GM18511 (cell line): ENCODE measurements around the gene THAP11.
"Not testable (repeated sequence)": the region's sequence is repeated elsewhere in the genome, so short reads cannot be mapped to it uniquely, and the experiment has no call there.

ENCODE experiments used
- ATAC-seq: cut with Tn5 transposase; IDR thresholded peaks from one replicate; pipeline ENCODE4 v1.9.1; 2021; ENCODE audit warnings: mild to moderate bottlenecking, moderate library complexity; ENCODE audit not compliant: unreplicated experiment

Gene THAP11

DNA sequence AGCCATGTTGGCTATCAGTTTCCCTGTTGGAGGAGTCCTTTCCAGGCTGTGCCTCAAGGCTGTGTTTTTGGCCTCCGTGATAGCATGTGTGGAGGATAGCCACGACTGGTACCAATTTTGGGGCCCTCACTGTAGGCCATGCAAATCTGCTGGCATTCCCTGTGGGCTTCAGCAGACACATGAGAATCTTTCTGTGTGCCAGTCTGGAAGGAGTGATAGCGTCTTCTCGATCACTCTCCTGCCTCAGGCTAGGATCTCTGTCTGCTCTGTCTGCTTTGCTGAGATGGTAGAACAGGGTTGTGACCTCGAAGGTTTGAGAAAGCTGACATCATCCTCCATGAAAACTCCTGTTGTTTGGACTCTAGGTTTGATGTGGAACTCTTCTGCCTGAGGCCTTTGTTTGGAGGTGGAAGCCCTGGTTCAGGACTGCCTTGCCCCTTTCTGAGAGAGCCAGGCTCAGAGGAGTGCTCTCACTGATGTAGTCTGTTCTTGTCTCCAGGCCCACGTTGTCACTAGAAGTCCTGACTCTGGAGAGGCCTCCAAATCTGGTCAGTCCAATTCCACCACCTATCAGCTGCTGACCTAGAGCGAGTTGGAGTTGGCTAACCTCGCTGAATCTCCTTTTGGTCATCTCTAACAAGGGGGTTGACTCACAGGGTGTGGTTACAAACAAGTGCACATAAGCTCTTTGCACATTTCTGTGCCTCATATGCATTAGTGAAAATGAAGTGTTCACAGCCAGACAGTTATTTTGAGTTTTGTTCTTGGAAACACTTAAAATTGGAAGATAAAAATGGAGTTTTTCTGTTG, 18.7 kb downstream of the THAP11 start:
- ATAC-seq, result no peak

DNA sequence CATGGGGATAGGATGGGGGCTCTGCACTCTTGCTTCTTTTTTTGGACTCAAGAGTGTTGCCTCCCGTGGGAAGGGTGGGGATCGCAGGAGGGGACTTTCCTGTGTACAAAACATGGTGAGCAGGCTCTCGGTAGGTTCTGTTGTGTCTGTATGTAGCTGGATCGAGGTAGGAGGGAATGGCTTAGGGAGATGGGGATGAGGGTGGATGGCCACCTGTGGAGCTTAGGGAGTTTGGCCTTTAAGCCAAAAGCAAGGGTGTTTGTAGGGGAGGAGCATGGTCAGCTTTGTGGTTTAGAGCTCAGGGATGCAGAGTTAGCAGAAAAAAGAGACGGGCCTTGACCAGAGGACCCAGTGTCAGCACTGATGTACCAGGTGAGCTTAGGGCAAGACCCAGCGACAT, 19.8 kb downstream of the THAP11 start:
- no peak for ATAC-seq

DNA sequence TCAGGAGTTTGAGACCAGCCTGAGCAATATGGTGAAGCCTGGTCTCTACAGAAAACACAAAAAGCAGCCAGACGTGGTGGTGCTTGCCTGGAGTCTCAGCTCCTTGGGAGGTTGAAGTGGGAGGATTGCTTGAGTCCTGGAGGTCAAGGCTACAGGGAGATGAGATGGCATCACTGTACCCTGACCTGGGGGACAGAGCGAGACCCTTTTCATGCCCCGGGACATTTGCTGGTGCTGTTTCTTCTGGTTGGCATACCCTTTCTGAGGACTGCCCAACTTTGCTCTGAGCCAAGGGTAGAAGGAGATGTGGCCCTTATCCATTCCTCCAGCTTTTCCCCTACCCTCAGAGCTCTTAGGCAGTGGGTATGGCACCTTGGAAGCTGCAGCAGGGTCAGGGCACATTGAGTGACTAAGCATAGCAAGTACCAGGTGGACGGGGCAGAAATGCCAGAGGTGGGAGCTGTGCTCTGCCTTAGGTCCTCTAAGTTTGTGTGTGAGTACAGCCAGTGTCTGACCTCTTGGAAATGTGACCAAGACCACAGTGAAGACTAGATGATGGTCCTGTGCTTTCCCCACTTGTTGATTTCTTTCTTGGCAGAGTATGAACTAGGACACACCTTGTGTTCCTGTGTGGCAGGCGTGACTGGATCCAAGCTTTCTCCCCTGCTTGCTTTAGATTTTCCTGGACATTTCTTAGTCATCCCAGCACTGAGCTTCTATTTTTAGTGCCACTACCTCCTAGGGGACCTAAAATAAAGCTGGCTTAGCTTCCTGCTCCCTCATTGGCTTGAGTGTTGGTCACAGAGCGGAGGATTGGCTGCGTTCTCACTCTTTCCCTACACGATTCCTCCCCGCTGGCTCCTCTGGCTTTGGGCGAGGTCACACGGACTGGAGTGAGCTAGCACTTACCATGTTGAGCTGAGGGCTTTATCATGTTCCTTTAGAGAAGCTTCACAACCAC, 20.8 kb downstream of the THAP11 start:
- ATAC-seq, result no peak

DNA sequence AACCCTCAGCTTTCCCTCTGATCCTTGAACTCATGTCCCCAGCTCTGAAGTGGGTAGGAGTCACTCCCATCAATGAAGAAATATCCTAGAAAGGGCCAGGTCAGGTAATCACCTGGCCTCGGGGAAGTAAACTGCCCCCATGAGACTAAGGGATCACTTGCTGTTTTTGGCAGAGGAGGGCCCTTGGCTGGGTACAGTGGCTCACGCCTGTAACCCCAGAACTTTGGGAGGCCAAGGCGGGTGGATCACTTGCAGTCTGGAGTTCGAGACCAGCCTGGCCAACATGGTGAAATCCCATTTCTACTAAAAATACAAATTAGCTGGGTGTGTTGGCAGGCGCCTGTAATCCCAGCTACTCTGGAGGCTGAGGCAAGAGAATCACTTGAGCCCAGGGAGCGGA, 21.9 kb downstream of the THAP11 start:
- not testable (repeated sequence) for ATAC-seq

DNA sequence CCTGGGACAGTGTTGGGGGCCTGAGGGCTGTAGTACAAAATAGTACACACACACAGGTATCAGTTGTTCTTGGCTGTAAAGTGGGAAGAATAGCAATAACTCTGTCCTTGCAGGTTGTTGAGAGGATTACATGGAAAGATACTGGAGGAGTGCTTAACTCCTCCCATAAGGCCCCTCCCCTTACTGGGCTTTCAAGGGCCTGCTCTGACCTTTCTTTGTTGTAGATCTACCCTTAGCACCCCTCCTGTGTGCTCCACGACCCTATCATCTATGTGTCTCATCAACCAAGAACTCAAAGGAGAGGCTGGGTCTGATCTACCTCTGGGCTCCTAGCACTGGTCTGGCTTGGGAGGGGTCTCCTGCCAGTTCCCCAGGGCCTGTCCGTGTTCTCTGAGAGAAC, 22.5 kb downstream of the THAP11 start:
- ATAC-seq, result no peak

DNA sequence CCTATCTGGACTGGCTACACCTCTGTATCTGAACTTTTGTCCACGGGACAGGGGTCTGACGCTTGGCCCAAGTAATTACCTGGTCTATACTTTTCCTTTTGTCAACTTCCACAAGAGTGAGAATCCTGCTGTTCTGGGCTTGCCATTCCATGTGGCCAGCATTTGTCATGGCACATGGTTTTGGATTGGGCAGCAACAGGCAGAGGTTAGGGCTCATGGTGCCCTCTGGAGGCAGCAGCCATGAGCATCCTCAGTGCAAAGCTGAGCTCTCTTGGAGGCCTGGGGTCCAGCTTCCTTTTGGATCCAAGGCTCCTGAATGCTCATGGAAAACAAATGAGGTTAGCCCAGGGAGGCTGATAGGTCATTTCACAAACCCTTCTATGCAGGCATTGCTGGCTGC, 23.2 kb downstream of the THAP11 start:
- no peak for ATAC-seq

DNA sequence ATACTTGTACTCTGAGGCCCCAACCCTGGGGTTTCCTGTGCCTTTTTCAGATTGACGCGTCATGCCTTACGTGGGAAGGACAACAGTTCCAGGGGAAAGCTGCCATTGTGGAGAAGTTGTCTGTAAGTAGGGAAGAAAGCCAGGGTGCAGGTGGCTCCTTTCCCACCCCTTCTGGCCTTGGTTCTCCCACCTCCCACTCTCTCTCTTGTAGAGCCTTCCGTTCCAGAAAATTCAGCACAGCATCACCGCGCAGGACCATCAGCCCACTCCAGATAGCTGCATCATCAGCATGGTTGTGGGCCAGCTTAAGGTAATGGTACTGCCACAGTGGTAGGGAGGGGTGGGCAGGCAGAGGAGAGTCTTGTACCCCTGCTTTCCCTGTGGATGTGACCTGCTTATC, 26.2 kb downstream of the THAP11 start:
- ATAC-seq, result no peak

DNA sequence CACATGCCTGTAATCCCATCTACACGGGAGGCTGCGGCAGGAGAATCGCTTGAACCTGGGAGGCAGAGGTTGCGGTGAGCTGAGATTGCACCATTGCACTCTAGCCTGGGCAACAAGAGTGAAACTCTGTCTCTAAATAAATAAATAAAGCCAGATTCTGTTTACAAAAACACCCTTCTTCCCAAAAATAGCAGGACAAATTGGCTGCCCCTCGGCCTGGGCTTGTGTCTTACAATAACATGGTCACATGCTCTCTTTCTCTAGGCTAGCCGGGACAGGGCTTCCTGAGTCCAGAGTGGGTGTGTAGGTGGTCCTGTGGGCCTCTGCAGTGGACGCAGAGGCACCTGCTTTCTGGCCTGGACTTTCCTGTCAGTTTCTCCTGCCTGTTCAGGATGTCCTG, 27.5 kb downstream of the THAP11 start:
- ATAC-seq, result no peak

DNA sequence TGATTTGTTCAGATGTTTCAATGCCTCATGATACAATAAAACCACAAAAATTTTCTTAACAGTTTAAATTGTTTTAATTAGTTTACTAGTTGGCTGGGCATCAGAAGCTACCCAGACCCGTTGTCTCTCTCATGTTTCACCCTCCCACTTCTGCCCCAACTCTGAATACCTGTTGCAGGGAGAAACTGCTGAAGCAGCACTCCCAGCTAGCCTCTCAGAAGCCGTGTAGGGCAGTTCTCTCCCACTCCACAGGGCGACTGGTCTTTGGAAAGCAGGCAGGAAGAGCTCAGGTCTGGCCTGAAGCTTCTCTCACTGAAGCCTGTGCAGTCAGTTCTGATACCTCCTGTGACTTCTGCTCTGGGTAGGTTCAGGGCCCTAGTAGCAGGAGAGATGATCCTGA, 29.1 kb downstream of the THAP11 start:
- no peak for ATAC-seq

DNA sequence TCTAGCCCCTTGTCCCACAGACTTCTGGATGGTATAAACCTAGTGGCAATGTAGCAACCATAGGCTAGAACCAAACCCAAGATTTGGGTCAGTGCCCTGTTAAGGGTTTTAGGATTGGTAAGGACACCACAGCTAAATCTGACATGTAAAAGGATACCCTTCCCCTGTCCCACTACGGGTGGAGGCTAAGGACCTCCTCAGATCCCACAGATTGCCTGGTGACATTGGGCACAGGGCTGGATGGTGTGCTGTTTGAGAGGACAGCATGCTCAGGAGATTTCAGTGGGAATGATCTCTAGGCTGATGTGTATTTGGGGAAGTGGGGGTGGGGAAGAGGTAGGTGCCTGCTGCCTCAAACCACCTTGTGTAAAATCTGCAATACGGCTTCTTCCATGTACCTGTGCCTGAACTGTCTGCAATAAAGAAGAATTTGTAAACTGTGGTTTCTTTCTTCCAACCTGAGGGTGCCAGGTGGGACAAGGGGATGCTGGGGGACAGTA, 30.1 kb downstream of the THAP11 start:
- ATAC-seq, result no peak

DNA sequence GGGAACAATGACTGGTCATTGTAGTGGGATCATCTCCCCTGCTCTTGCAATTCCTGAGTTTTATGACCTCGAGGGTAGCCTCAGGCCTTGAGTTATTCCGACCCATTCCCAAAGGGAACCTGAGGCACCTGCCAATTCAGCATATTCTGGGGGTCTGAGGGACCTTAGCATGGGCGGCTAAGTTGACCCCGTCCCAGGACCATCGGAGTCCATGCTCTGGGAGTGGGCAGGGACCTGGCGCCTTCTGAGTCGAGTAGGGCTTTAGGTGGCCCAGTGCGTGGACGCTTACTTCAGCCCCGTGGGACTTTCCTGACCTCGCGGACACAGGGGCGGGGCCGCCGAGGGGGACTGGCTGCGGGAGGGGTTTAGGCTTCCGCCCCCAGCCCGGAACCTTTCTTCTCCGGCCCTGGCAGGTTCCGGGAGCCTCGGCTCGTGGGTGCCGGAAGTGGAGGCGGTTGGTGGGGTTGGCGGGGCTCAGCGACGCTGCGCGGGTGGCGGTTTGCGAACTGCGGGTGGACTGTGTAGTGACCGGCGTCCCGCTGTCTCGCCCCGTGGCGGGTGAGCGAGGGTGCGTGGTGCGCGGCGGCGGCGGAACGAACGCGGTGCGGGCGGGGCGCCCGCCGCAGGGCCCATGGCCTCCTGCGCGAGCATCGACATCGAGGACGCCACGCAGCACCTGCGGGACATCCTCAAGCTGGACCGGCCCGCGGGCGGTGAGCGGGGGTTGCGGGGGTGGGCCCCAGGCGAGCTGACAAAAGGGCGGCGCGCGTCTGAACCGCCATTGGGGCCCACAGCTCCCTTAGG, 30.7 kb downstream of the THAP11 start, which contains the start of gene EDC4:
TSS of gene EDC4 (plus strand) at position 422 of the 804 bp plus-strand sequence. CDS start at position 632, 210 bp downstream.
- peak; percentile 91 for ATAC-seq

DNA sequence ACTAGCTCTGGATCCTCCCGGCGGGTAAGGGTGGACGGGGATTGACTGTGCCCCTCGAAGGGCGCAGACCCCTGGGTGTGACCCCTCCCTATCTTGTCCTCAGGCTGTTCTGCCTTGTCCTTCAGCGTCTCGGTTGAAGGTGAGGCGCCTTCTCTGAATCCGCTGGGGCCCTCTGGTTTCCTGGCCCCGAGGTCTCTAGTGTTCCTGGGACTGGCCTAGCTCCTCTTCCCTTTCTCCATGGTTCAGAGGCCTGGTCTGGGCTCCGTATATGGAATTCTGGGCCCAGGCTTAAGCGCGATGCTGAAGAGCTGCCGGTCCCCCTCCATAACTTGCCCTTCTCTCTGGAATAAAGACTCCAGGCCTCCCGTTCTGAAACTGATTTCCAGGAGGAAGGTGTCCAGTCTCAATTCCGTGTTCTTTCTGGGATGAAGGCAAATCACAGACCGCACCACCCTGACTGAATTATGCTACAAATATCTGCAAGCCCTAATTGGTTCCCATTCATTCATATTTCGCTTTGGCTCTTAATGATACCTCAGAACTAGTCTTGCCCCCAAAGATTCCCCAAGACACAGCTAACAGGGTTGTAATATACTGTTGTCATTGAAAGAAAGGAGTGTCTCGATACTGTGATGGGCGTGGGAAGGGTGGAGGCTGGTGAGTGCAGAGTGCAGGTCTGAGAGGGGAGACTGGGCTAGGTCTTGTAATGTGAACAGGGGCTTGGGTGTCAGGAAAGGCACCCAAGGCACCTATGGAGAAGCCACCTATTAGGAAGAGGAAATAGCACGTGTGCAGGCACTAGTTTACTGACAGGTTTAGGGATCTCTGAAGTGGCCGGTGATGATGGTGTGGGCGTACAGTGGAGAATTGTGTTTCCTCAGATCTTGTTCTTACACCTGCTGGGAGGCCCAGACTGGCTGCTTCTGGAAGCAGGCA, 31.6 kb downstream of the THAP11 start:
- no peak for ATAC-seq

DNA sequence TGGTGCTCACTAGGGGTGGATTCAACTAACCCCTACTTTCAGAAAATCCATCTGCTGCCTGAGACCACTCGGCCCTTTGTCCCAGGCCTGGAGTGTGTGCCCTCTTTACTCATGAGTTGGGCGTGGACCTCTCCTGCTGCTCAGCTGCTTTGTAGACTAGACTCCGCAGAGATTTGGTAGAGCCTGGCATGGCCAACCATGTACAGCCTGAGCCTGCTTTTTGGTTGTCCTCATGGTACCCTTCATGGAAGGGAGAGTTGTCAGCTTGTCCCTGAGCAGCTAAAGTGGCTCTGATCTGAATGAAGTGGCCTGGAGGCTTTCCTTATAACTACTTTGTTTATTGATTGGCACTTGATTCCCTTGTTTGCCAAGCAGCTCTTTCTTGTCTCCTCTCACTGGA, 32.3 kb downstream of the THAP11 start:
- no peak for ATAC-seq

DNA sequence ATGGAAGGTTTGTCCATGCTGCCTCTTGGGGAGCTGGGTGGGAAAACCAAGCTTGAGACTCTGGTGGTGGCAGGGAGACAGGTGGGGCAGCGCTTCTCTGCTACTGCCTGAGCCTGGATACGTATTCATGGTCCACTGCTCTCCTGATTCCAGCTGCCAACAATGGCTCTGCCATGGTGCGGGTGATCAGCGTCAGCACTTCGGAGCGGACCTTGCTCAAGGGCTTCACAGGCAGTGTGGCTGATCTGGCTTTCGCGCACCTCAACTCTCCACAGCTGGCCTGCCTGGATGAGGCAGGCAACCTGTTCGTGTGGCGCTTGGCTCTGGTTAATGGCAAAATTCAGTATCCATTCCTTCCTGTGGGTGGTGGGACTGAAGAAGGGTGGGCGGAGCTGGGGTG, 34.9 kb downstream of the THAP11 start:
- ATAC-seq, result no peak

DNA sequence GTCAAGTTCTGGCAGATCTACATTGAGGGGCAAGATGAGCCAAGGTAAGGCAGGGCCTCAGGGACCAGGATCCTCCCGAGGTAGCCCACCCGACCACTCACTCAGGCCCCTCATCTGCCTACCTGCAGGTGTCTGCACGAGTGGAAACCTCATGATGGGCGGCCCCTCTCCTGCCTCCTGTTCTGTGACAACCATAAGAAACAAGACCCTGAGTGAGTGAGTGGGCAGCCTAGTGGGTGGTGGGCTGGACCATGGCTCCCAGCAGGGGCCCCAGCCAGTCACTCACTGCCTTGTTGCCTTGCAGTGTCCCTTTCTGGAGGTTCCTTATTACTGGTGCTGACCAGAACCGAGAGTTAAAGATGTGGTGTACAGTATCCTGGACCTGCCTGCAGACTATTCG, 36.1 kb downstream of the THAP11 start:
- ATAC-seq, result no peak

DNA sequence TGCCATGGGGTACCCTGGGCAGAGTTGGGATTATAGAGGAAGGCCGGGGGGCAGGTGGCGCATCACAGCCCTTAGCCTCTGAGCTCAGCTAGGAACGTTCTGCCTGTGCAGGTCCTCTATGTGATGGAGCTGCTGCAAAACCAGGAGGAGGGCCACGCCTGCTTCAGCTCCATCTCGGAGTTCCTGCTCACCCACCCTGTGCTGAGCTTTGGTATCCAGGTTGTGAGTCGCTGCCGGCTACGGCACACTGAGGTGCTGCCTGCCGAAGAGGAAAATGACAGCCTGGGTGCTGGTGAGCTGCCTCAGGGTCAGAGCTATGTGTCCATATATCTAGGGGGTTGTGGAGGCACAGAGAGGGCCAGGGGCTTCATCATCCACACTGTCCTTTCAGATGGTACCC, 36.7 kb downstream of the THAP11 start:
- ATAC-seq, result no peak

DNA sequence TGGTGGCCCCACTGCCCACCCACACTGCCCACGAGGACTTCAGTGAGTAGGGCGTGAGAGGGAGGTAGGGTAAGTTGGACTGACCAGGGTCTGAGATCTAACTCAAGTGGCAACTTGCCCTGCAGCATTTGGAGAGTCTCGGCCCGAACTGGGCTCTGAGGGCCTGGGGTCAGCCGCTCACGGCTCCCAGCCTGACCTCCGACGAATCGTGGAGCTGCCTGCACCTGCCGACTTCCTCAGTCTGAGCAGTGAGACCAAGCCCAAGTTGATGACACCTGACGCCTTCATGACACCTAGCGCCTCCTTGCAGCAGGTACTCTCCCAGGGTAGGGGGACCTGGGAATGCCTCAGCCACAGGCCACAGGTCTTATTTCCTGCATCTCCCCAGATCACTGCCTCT, 37.3 kb downstream of the THAP11 start:
- ATAC-seq, result no peak

DNA sequence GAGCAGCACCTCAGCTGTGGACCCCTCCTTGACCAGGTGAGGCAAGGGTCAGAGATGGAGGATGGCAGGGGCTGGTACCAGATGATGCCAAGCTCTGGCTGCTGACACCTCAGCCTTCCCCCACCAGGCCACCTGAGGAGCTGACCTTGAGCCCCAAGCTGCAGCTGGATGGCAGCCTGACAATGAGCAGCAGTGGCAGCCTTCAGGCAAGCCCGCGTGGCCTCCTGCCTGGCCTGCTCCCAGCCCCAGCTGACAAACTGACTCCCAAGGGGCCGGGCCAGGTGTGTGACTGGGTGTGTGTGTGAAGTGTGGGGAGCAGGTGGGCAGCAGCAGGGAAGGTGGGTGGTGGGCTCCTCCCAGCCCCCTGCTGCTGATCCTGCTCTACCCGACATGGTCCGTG, 37.8 kb downstream of the THAP11 start:
- no peak for ATAC-seq

DNA sequence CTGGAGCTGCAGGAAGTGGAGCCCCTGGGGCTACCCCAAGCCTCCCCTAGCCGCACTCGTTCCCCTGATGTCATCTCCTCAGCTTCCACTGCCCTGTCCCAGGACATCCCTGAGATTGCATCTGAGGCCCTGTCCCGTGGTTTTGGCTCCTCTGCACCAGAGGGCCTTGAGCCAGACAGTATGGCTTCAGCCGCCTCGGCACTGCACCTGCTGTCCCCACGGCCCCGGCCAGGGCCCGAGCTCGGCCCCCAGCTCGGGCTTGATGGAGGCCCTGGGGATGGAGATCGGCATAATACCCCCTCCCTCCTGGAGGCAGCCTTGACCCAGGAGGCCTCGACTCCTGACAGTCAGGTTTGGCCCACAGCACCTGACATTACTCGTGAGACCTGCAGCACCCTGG, 38.5 kb downstream of the THAP11 start:
- no peak for ATAC-seq
